GM10266 (cell line): Measurements from ENCODE around the gene PLXNA1.

ENCODE experiments used
- DNase-seq: peaks from one replicate; pipeline ENCODE4 v3.0.0; 2012; ENCODE audit errors: extremely low spot score
- TF ChIP-seq, protein P1 (sequence below): IDR thresholded peaks from 2 replicates; pipeline ENCODE4 v1.5.1; 2012; ENCODE audit warnings: mild to moderate bottlenecking, low read depth; ENCODE audit not compliant: control insufficient read depth, insufficient read depth; ENCODE audit errors: missing control alignments

Gene PLXNA1

GRCh38 chr3:127027811-127028548, 45.1 kb downstream of the PLXNA1 start:
- DNase-seq: no peak
- TF ChIP-seq, protein P1, sequence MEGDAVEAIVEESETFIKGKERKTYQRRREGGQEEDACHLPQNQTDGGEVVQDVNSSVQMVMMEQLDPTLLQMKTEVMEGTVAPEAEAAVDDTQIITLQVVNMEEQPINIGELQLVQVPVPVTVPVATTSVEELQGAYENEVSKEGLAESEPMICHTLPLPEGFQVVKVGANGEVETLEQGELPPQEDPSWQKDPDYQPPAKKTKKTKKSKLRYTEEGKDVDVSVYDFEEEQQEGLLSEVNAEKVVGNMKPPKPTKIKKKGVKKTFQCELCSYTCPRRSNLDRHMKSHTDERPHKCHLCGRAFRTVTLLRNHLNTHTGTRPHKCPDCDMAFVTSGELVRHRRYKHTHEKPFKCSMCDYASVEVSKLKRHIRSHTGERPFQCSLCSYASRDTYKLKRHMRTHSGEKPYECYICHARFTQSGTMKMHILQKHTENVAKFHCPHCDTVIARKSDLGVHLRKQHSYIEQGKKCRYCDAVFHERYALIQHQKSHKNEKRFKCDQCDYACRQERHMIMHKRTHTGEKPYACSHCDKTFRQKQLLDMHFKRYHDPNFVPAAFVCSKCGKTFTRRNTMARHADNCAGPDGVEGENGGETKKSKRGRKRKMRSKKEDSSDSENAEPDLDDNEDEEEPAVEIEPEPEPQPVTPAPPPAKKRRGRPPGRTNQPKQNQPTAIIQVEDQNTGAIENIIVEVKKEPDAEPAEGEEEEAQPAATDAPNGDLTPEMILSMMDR: no peak

- DNase-seq: no peak
- TF ChIP-seq, protein P1: no peak
Measured at GRCh38 chr3:127028781-127029657, 46.1 kb downstream of the PLXNA1 start.

- TF ChIP-seq, protein P1: no peak
- DNase-seq: no peak
Measured at GRCh38 chr3:127029658-127030507, 47.0 kb downstream of the PLXNA1 start.

- TF ChIP-seq, protein P1: no peak
- DNase-seq: no peak
Measured at GRCh38 chr3:127030508-127031412, 47.8 kb downstream of the PLXNA1 start.

GRCh38 chr3:127031413-127031810, 48.5 kb downstream of the PLXNA1 start:
- TF ChIP-seq, protein P1: no peak
- DNase-seq: no peak

DNA sequence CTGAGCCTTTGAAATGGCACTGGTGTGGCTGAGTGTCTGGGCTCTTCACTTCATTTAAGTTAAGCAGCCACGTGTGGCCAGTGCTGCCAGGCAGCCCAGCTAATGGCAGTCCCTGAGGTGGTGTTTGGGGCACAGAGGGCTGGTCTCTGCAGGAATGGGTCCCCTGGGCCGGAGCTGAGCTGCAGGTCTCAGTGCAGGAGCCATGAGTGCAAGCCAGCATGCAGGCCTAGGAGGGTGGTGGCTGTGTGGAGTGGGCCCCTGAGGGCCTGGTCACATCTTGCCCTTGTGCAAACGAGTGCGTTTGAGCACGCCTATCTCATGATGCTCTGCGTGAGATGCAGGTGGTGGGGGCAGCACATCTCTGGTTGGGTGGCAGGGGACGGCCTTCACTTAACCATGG, 48.9 kb downstream of the PLXNA1 start:
- TF ChIP-seq, protein P1: no peak
- DNase-seq: no peak
